K562 (cell line): ENCODE results near the gene APC2. TPM values are rescaled to one million over a fixed set of nuclear protein-coding genes. Genes with fewer than 3 reads are reported as not detected.

Experiments used
- ATF1 ChIP-seq, 2 experiments: fragments of 450-650 bp in 1 of 2; IDR thresholded peaks; 2 replicates each; pipeline ENCODE4 v1.6.1; 2016; ENCODE audit warnings: missing compliant biosample characterization in 1 of 2, missing genetic modification characterization in 1 of 2
- E2F3 ChIP-seq: fragments of 250-450 bp; sonication (Bioruptor Pico); IDR thresholded peaks from 2 replicates; pipeline ENCODE4 v1.4.0; 2020; ENCODE audit warnings: mild to moderate bottlenecking
- FOXK2 ChIP-seq, 2 experiments: fragments of 450-650 bp; IDR thresholded peaks in 1 of 2; conservative IDR thresholded peaks in 1 of 2; 2 replicates each; pipeline ENCODE4 v1.6.1; 2016; ENCODE audit warnings: low read depth in 2 of 2, mild to moderate bottlenecking in 1 of 2
- HCFC1 ChIP-seq: IDR thresholded peaks from 2 replicates; pipeline ENCODE4 v1.6.1; 2012; ENCODE audit warnings: low read depth, low read length, improper control_type of control experiment
- MBD1 ChIP-seq: fragments of 250-450 bp; sonication (Bioruptor Pico); IDR thresholded peaks from 2 replicates; pipeline ENCODE4 v1.8.0; 2022; ENCODE audit warnings: inconsistent platforms
- MIER1 ChIP-seq: fragments of 450-650 bp; IDR thresholded peaks from 2 replicates; pipeline ENCODE4 v1.6.1; 2016; ENCODE audit warnings: antibody characterized with exemption, mild to moderate bottlenecking, low read depth
- MYC ChIP-seq, 2 experiments: fragments of 250-450 bp in 1 of 2; sonication (Bioruptor Pico) in 1 of 2; IDR thresholded peaks; 2 replicates each; pipeline versions ENCODE4 v1.5.1 to v1.6.1; 2012 to 2021; ENCODE audit warnings: low read depth in 2 of 2, borderline replicate concordance in 1 of 2, improper control_type of control experiment in 1 of 2, low read length in 1 of 2, mild to moderate bottlenecking in 1 of 2, moderate library complexity in 1 of 2
- PBX2 ChIP-seq, 2 experiments: IDR thresholded peaks in 1 of 2; conservative IDR thresholded peaks in 1 of 2; 2 replicates each; pipeline ENCODE4 v1.6.1; 2016; ENCODE audit warnings: low read depth in 2 of 2, mild to moderate bottlenecking in 1 of 2, missing compliant biosample characterization in 1 of 2, missing genetic modification characterization in 1 of 2, moderate library complexity in 1 of 2
- SIRT6 ChIP-seq: IDR thresholded peaks from one replicate; pipeline ENCODE4 v1.6.1; 2012; ENCODE audit warnings: low read depth, mild to moderate bottlenecking, control low read depth, inconsistent platforms, low read length, moderate library complexity
- SOX6 ChIP-seq: fragments of 450-650 bp; IDR thresholded peaks from 2 replicates; pipeline ENCODE4 v1.6.1; 2014; ENCODE audit warnings: mild to moderate bottlenecking
- SREBF1 ChIP-seq: fragments of 150-350 bp; IDR thresholded peaks from 2 replicates; pipeline ENCODE4 v1.6.1; 2014; ENCODE audit warnings: antibody characterized with exemption, low read depth, low read length, borderline replicate concordance
- THAP7 ChIP-seq: fragments of 250-450 bp; sonication (Bioruptor Pico); IDR thresholded peaks from 2 replicates; pipeline ENCODE4 v1.5.0; 2021
- ZBTB1 ChIP-seq: sonication (generic); formaldehyde crosslinking; IDR thresholded peaks from 2 replicates; pipeline ENCODE4 v1.8.1; 2023; ENCODE audit warnings: missing genetic modification reagents, low read depth, mild to moderate bottlenecking, borderline replicate concordance
- polyA plus RNA-seq, 8 experiments: library from polyadenylated mRNA; depleted of rRNA in 4 of 8; stranded (reverse) in 5 of 8; unstranded in 3 of 8; fragments of >200 nt; fragmentation: Nextera tagmentation in 2 of 8; fragmentation: Illumina TruSeq in 1 of 8; extraction: Ambion mirVana in 2 of 8; extraction: Trizol in 1 of 8; gene quantifications; 2 replicates each; pipeline versions ENCODE4 v1.2.1 to v1.2.3, GENCODE V29; 2011 to 2014; ENCODE audit warnings: inconsistent platforms in 1 of 8, missing spikeins in 1 of 8
- total RNA-seq, 7 experiments: library from RNA; depleted of rRNA in 6 of 7; stranded (reverse); fragments of >200 nt in 6 of 7; fragmentation: Illumina TruSeq in 2 of 7; extraction: Trizol in 2 of 7; gene quantifications; 2 replicates each; pipeline versions ENCODE4 v1.2.1 to v1.2.3, GENCODE V29; 2011 to 2021; ENCODE audit warnings: low replicate concordance in 1 of 7

The APC2 gene
- total and polyA plus RNA-seq, 9 of the 15 experiments (the other 6 are each of a cell fraction or from before 2014, with no cell fraction given) = 0.01 to 0.40 (median 0.05) TPM; not detected in 3

GRCh38 chr19:1408300-1409203 lies 41.4 kb upstream of the APC2 start (continued):
- TF ChIP-seq PBX2 (CRISPR knock-in tag; IDR thresholded peaks at IDR 0.05; ENCODE audit: low read depth) = no peak
- no peak for TF ChIP-seq PBX2 (tag; conservative IDR thresholded peaks at IDR 0.05; ENCODE audit: low read depth)
- 0 out of 2 replicates have a peak, but pooled peaks have one; percentile 3 for TF ChIP-seq HCFC1
- no peak for TF ChIP-seq MBD1 (CRISPR knock-in tag)
- TF ChIP-seq MYC (IDR thresholded peaks at IDR 0.05; ENCODE audit: low read depth, low read length) = peak; percentile 81
- 0 out of 2 replicates have a peak, but pooled peaks have one; percentile 27 for TF ChIP-seq MYC (CRISPR knock-in tag; IDR thresholded peaks at IDR 0.05; ENCODE audit: borderline replicate concordance, low read depth)
- peak; percentile 70; the same call in 1 of the 2 replicates for TF ChIP-seq E2F3 (CRISPR knock-in tag)
- TF ChIP-seq THAP7 (CRISPR knock-in tag) = no peak
- no peak for TF ChIP-seq SREBF1
- no peak for TF ChIP-seq SIRT6
- TF ChIP-seq ATF1 (CRISPR knock-in tag; IDR thresholded peaks at IDR 0.05) = no peak
- 0 out of 2 replicates have a peak, but pooled peaks have one; percentile 17 for TF ChIP-seq ATF1 (tag; IDR thresholded peaks at IDR 0.05)
- TF ChIP-seq FOXK2 (conservative IDR thresholded peaks at IDR 0.05 in 1 of 2, IDR thresholded peaks at IDR 0.05 in 1 of 2; ENCODE audit: low read depth in 2 of 2) = peak in 1 of 2 experiments; percentile 24; a peak in 1 of 4 replicates
- no peak; the same call in 1 of the 2 replicates for TF ChIP-seq ZBTB1
- no peak for TF ChIP-seq SOX6
- TF ChIP-seq MIER1 = no peak
